SU-DHL-6 (cell line): ENCODE results near the gene SMOC2.

Experiments
- H2AFZ ChIP-seq: fragments of 200-600 bp; sonication (generic); 2 replicates; pipeline ENCODE4 v1.6.1; 2014; ENCODE audit warnings: low read depth, mild to moderate bottlenecking, moderate library complexity, mixed read lengths, antibody characterized with exemption, low read length; ENCODE audit not compliant: severe bottlenecking
- H3F3A ChIP-seq: fragments of 200-600 bp; shearing (Covaris generic); 2 replicates; pipeline ENCODE4 v1.6.0; 2016; ENCODE audit warnings: antibody characterized with exemption, mild to moderate bottlenecking; ENCODE audit not compliant: insufficient read depth
- H3K27ac ChIP-seq: fragments of 200-600 bp; sonication (generic); 2 replicates; pipeline ENCODE4 v1.5.1; 2016; ENCODE audit warnings: low read depth, mild to moderate bottlenecking, low read length, moderate library complexity, mixed read lengths
- H3K27me3 ChIP-seq: fragments of 200-600 bp; sonication (generic), shearing (Covaris generic); 2 replicates; pipeline ENCODE4 v1.6.0; 2014; ENCODE audit warnings: mild to moderate bottlenecking, low read length
- H3K36me3 ChIP-seq: fragments of 200-600 bp; sonication (generic); 2 replicates; pipeline ENCODE4 v1.6.1; 2014; ENCODE audit warnings: mild to moderate bottlenecking, low read length, mixed read lengths
- H3K4me2 ChIP-seq: fragments of 300-600, 200-600 bp; shearing (Covaris generic), sonication (generic); 2 replicates; pipeline ENCODE4 v1.6.0; 2014; ENCODE audit warnings: low read length, low read depth, mild to moderate bottlenecking; ENCODE audit not compliant: poor library complexity, severe bottlenecking
- H3K4me3 ChIP-seq: fragments of 200-600 bp; sonication (generic); 2 replicates; pipeline ENCODE4 v1.5.1; 2014; ENCODE audit warnings: antibody characterized with exemption, low read length, mild to moderate bottlenecking, mixed read lengths; ENCODE audit not compliant: insufficient read depth, poor library complexity, severe bottlenecking
- H3K79me2 ChIP-seq: fragments of 200-600 bp; sonication (generic); 2 replicates; pipeline ENCODE4 v1.6.1; 2014; ENCODE audit warnings: mild to moderate bottlenecking, low read length, moderate library complexity; ENCODE audit not compliant: insufficient read depth
- H3K9ac ChIP-seq: fragments of 200-600 bp; sonication (generic); 2 replicates; pipeline ENCODE4 v1.7.0; 2014; ENCODE audit warnings: mild to moderate bottlenecking, low read length
- H3K9me2 ChIP-seq: fragments of 200-600 bp; sonication (generic); replicated peaks from 2 replicates; pipeline ENCODE4 v1.6.1; 2014; ENCODE audit warnings: low read length; ENCODE audit not compliant: insufficient read depth
- H3K9me3 ChIP-seq: fragments of 200-600 bp; sonication (generic); 2 replicates; pipeline ENCODE4 v1.6.1; 2014; ENCODE audit warnings: low read length, mixed read lengths; ENCODE audit not compliant: insufficient read depth
- H4K20me1 ChIP-seq: fragments of 200-600 bp; sonication (generic); 2 replicates; pipeline ENCODE4 v1.6.1; 2014; ENCODE audit warnings: low read depth, mild to moderate bottlenecking, antibody characterized with exemption, low read length, moderate library complexity, mixed read lengths
- EZH2phosphoT487 ChIP-seq: fragments of 200-600 bp; sonication (generic), shearing (Covaris generic); conservative IDR thresholded peaks from 2 replicates; pipeline ENCODE4 v1.6.1; 2018; ENCODE audit warnings: mild to moderate bottlenecking, antibody characterized with exemption, low read length, moderate library complexity, mixed read lengths
- TF ChIP-seq, protein P1 (sequence below): fragments of 200-600 bp; sonication (generic); IDR thresholded peaks from one replicate; pipeline ENCODE4 v1.5.1; 2017; ENCODE audit warnings: antibody characterized with exemption, mild to moderate bottlenecking, low read length, moderate library complexity; ENCODE audit not compliant: insufficient read depth, poor library complexity, severe bottlenecking

The SMOC2 gene

DNA sequence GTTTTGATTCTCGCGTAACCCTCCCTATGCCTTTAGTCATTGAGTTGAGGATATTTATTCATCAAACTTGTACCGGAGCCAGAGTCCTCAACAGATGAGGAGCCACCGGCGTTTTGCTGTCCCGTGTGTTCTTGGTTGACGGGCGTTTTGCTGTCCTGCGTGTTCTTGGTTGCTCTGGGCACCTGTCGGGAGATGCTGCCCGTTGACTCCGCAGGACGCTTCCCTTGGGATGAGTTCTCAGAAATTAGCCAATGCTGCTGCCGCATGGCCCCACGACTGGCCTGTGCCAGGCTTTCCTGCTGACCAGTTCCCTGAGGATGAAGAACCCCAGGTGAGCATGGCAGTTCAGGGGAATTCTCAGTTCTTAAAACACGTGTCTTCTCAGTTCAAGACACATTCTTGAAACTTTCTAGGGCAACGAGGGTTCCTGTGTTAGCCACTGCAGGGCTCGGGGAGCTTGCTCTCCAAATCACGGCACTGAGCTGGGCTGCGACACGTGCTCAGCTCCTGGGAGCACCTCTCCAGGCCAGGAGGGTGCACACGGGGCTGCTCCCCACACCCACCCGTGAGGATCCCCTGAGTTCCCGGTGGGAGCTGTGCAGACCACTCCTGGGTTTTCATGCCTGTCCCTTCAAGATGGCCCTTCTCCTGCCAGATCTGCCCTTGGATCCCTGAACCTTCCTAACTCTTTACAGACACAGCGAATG is 265.6 kb downstream of the SMOC2 start:
- Histone ChIP-seq H3K4me2 (no peak overlapping the region), H3K36me3 (no peaks in the 10 kb centered on the region), H3K9ac (no peak overlapping the region), H2AFZ (no peak overlapping the region), H3K27me3 (no peaks in the 10 kb centered on the region), H3K4me3 (no peak overlapping the region), H3K9me2 (no peaks in the 10 kb centered on the region), H3K27ac (no peak overlapping the region), H3K9me3 (no peaks in the 10 kb centered on the region), H4K20me1 (no peaks in the 10 kb centered on the region), H3F3A (no peaks in the 10 kb centered on the region), H3K79me2 (no peaks in the 10 kb centered on the region)
- TF ChIP-seq, protein P1, sequence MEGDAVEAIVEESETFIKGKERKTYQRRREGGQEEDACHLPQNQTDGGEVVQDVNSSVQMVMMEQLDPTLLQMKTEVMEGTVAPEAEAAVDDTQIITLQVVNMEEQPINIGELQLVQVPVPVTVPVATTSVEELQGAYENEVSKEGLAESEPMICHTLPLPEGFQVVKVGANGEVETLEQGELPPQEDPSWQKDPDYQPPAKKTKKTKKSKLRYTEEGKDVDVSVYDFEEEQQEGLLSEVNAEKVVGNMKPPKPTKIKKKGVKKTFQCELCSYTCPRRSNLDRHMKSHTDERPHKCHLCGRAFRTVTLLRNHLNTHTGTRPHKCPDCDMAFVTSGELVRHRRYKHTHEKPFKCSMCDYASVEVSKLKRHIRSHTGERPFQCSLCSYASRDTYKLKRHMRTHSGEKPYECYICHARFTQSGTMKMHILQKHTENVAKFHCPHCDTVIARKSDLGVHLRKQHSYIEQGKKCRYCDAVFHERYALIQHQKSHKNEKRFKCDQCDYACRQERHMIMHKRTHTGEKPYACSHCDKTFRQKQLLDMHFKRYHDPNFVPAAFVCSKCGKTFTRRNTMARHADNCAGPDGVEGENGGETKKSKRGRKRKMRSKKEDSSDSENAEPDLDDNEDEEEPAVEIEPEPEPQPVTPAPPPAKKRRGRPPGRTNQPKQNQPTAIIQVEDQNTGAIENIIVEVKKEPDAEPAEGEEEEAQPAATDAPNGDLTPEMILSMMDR: no peak
- TF ChIP-seq EZH2phosphoT487: no peak

DNA sequence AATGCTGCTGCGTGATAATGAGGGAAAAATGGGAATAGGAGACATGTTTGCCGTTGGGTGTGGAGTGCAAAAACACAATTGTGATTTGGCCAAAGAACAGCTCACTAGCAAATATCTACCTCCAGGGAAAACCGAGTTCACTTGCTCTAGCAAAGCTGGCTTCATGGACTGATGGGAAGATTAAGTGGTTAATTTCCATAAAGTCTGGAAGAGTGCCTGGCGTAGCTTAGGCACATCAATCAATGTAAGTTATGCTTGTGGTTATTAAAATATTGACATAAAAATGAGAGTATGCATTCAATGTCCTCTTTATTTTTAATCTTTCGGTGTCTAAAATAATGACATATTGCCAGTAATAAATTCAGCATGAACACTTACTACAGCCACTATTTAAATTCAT is 267.5 kb downstream of the SMOC2 start:
- Histone ChIP-seq H3K27me3 (no peaks in the 10 kb centered on the region), H3K27ac (no peak overlapping the region), H2AFZ (no peak overlapping the region), H3K36me3 (no peaks in the 10 kb centered on the region), H3K79me2 (no peaks in the 10 kb centered on the region), H4K20me1 (no peaks in the 10 kb centered on the region), H3K9ac (no peak overlapping the region), H3F3A (no peaks in the 10 kb centered on the region), H3K9me3 (no peaks in the 10 kb centered on the region), H3K4me2 (no peak overlapping the region), H3K4me3 (no peak overlapping the region), H3K9me2 (no peaks in the 10 kb centered on the region)
- TF ChIP-seq EZH2phosphoT487: no peak
- TF ChIP-seq, protein P1: no peak

DNA sequence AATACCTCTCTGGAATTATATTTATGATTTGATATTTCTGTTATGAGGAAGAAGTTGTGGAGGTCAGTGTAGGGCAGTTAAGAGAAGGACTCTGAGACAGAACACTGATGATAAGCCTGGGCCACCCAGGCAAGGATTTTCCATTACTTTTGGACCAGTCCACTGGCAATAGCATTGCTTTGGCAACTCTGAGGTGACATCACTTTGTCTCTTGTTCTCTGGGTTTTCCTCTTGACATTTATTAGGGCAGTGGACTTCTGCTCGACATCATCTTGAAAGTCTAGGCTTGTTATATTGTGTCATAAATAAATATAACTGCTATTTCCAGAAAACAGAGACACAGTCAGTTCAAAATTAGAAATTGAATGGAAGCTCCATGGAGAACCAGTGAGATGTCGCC is 268.0 kb downstream of the SMOC2 start:
- Histone ChIP-seq H3K79me2 (no peaks in the 10 kb centered on the region), H2AFZ (no peak overlapping the region), H3K36me3 (no peaks in the 10 kb centered on the region), H3K27ac (no peak overlapping the region), H3K9me3 (no peaks in the 10 kb centered on the region), H3K4me2 (no peak overlapping the region), H3K9ac (no peak overlapping the region), H3K9me2 (no peaks in the 10 kb centered on the region), H4K20me1 (no peaks in the 10 kb centered on the region), H3K4me3 (no peak overlapping the region), H3F3A (no peaks in the 10 kb centered on the region), H3K27me3 (no peaks in the 10 kb centered on the region)
- TF ChIP-seq, protein P1: no peak
- no peak for TF ChIP-seq EZH2phosphoT487
